ENCODE measurements around the gene JPH4. TPM values are rescaled to one million over a fixed set of nuclear protein-coding genes. Genes with fewer than 3 reads are reported as not detected.

Gene JPH4
- total RNA-seq, 1 experiment from 2014 or later: 6.8 TPM

GRCh38 chr14:23558346-23559009 lies 20.1 kb downstream of the JPH4 start:
- no peak for DNase-seq
- no peak overlapping the region for H3K9ac ChIP-seq (ENCODE audit: extremely low read depth, insufficient read length, low read length)
- no peaks in the 10 kb centered on the region for H3K27me3 Mint-ChIP-seq (ENCODE audit: low read depth)
- H4K20me1 ChIP-seq (ENCODE audit: control insufficient read depth, insufficient read depth, insufficient read length): no peaks in the 10 kb centered on the region
- no peak overlapping the region for H2AFZ ChIP-seq (ENCODE audit: low read length)
- H3K4me1 ChIP-seq (ENCODE audit: insufficient read depth, low read length): peaks cover 4% of the 10 kb centered on the region; the same call in 1 of the 2 replicates
- H2AK5ac ChIP-seq (ENCODE audit: insufficient read length, low read length): no peak overlapping the region
- no peak overlapping the region for H3K18ac ChIP-seq (ENCODE audit: insufficient read length, low read depth, low read length)
- H4K5ac ChIP-seq (ENCODE audit: insufficient read length, low read depth, low read length): no peak overlapping the region
- H3K23me2 ChIP-seq (ENCODE audit: insufficient read length, low read depth, low read length, poor library complexity, severe bottlenecking): peaks cover 19% of the 10 kb centered on the region
- H3K36me3 Mint-ChIP-seq (ENCODE audit: insufficient read depth in 1 of 3, low read depth in 3 of 3): peaks cover 15 to 55% (median 47%) of the 10 kb centered on the region in 3 experiments
- H3K56ac ChIP-seq (ENCODE audit: insufficient read length, low read depth, low read length): no peak overlapping the region
- H4K8ac ChIP-seq (replicated peaks; ENCODE audit: insufficient read length, low read depth, low read length): no peak overlapping the region
- no peak overlapping the region for H2BK15ac ChIP-seq (ENCODE audit: low read depth, low read length)
- no peak overlapping the region for H2BK5ac ChIP-seq (ENCODE audit: insufficient read length, low read length)
- H3T11ph ChIP-seq (ENCODE audit: low read length): no peak overlapping the region
- no peak overlapping the region for H3K14ac ChIP-seq (ENCODE audit: insufficient read depth, low read length)
- no peak overlapping the region for H3K23ac ChIP-seq (ENCODE audit: insufficient read length, low read depth, low read length)
- no CpG with 5 or more reads among the region's 10 CpGs for WGBS (ENCODE audit: extremely low coverage, insufficient read length, low lambda C conversion rate)
- H3K27ac Mint-ChIP-seq: peak overlapping the region in 1 of 3 experiments; percentile 87; a peak in 3 of 7 replicates
- no peak overlapping the region for H2BK120ac ChIP-seq (ENCODE audit: low read depth, low read length, poor library complexity, severe bottlenecking)
- no peak overlapping the region for H3K27ac ChIP-seq (ENCODE audit: insufficient read length, low read depth, low read length)
- H3K79me2 ChIP-seq (ENCODE audit: insufficient read depth, low read length): no peaks in the 10 kb centered on the region; the same call in 1 of the 2 replicates
- no peaks in the 10 kb centered on the region for H3K27me3 ChIP-seq (ENCODE audit: insufficient read depth, low read length)
- no peak overlapping the region for H2BK12ac ChIP-seq (ENCODE audit: insufficient read length, low read depth, low read length)
- no peak overlapping the region for H3K4me2 ChIP-seq (ENCODE audit: insufficient read depth, insufficient read length, low read length)
- no peak overlapping the region for H2BK20ac ChIP-seq (ENCODE audit: low read depth, low read length, poor library complexity, severe bottlenecking)
- H3K4me1 Mint-ChIP-seq: peaks cover 21 to 40% of the 10 kb centered on the region in 2 experiments
- peak overlapping the region; percentile 12 to 43; a peak in 2 of 5 replicates for H3K4me3 Mint-ChIP-seq
- no peaks in the 10 kb centered on the region for H3K9me3 Mint-ChIP-seq
- H3K79me1 ChIP-seq (ENCODE audit: insufficient read depth, low read depth, low read length, poor library complexity, severe bottlenecking): no peaks in the 10 kb centered on the region
- H3K9me3 ChIP-seq (ENCODE audit: control insufficient read depth, low read depth, low read length): no peaks in the 10 kb centered on the region
- no peak overlapping the region for H4K91ac ChIP-seq (ENCODE audit: insufficient read length, low read depth, low read length)
- no peak overlapping the region for H3K4ac ChIP-seq (ENCODE audit: low read depth, low read length)
- no peak for TF ChIP-seq CTCF (conservative IDR thresholded peaks at IDR 0.05)

All from H9 (cell line).